Esophagus muscularis mucosa (tissue), 4 donors: ENCODE results near the gene TBC1D22A. TPM values are rescaled to one million over a fixed set of nuclear protein-coding genes. Genes with fewer than 3 reads are reported as not detected.

ENCODE experiments used
- DNase-seq: peaks from one replicate; pipeline ENCODE4 v3.0.0-alpha.2; 2017; ENCODE audit errors: extremely low spot score
- H3K27ac ChIP-seq, 4 donors: fragments of 200-600 bp; sonication (generic); replicated peaks in 1 of 4; 1 replicate in 3 of 4; 2 replicates in 1 of 4; pipeline ENCODE4 v1.5.1; 2016 to 2019; ENCODE audit warnings: mild to moderate bottlenecking in 1 of 4
- H3K27me3 ChIP-seq, 4 donors: fragments of 200-600 bp; sonication (generic); one replicate each; pipeline versions ENCODE4 v1.5.1 to v1.6.0; 2016 to 2019
- H3K36me3 ChIP-seq, 4 donors: fragments of 200-600 bp; sonication (generic); one replicate each; pipeline ENCODE4 v1.5.1; 2016 to 2019
- H3K4me1 ChIP-seq, 4 donors: fragments of 200-600 bp; sonication (generic); one replicate each; pipeline ENCODE4 v1.5.1; 2016 to 2019
- H3K4me3 ChIP-seq, 4 donors: fragments of 200-600 bp; sonication (generic); 1 replicate in 2 of 4; 2 replicates in 2 of 4; pipeline ENCODE4 v1.5.1; 2016 to 2019; ENCODE audit warnings: mild to moderate bottlenecking in 4 of 4, moderate library complexity in 1 of 4
- H3K9me3 ChIP-seq, 4 donors: fragments of 200-600 bp; sonication (generic); 1 replicate in 3 of 4; 2 replicates in 1 of 4; pipeline ENCODE4 v1.5.1; 2016 to 2019
- EP300 ChIP-seq: sonication (generic); formaldehyde crosslinking; IDR thresholded peaks from one replicate; pipeline ENCODE4 v1.6.1; 2017; ENCODE audit warnings: antibody characterized with exemption
- POLR2A ChIP-seq: fragments of 450-650 bp; IDR thresholded peaks from one replicate; pipeline ENCODE4 v1.6.1; 2017; ENCODE audit warnings: antibody characterized with exemption, moderate library complexity, mild to moderate bottlenecking, low read depth
- POLR2AphosphoS5 ChIP-seq, 2 donors: sonication (generic); formaldehyde crosslinking; IDR thresholded peaks; one replicate each; pipeline ENCODE4 v1.6.1; 2017; ENCODE audit warnings: antibody characterized with exemption in 2 of 2
- WGBS: methylation state at CpG from one replicate; pipeline ENCODE4 v1.1.5; 2018; 5-methylcytosine and 5-hydroxymethylcytosine counted together
- intact Hi-C: fragments of 100-400 bp; cut with DNase I; formaldehyde crosslinking; loops from one replicate; pipeline ENCODE4 v1.15.1; 2023
- total RNA-seq, 4 donors: library from RNA; depleted of rRNA; stranded (reverse); fragments of >200 nt; gene quantifications; one replicate each; pipeline versions ENCODE4 v1.1.0 to v1.2.1, GENCODE V29; 2016
- TF ChIP-seq, protein P1 (sequence below), 3 experiments: fragments of 200-600 bp in 2 of 3; fragments of 450-650 bp in 1 of 3; sonication (generic) in 2 of 3; IDR thresholded peaks; one replicate each; pipeline ENCODE4 v1.5.1; 2017 to 2019; ENCODE audit warnings: antibody characterized with exemption in 3 of 3, mild to moderate bottlenecking in 2 of 3, moderate library complexity in 1 of 3

The TBC1D22A gene
- total RNA-seq, 4 donors from 2014 or later: 15.2 to 20.7 (median 18.8) TPM

DNA sequence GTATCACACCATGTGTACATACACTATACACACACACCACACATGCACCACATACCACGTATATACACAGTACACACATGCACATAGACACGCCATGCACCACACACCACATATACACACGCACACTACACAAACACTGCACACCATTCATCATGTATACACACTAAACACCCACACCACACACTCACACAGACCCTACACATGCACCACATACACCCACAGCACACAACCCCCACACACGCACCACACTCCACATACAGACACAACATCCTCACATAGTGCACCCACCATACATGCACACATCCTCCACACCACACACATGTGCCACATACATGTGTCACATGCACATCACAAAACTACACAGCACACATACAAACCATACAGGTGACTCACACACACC is 397.1 kb downstream of the TBC1D22A start:
- Histone ChIP-seq H3K4me3 (no peak overlapping the region), H3K27me3 (no peaks in the 10 kb centered on the region), H3K4me1 (peaks cover 7 to 9% (median 8%) of the 10 kb centered on the region in 4 donors), H3K9me3 (no peaks in the 10 kb centered on the region), H3K36me3 (peaks cover 0 to 8% (median 0%) of the 10 kb centered on the region in 4 donors), H3K27ac (no peak overlapping the region)
- TF ChIP-seq EP300 (no peak), POLR2AphosphoS5 (IDR thresholded peaks at IDR 0.05) (no peak), POLR2A (no peak)
- TF ChIP-seq, protein P1, sequence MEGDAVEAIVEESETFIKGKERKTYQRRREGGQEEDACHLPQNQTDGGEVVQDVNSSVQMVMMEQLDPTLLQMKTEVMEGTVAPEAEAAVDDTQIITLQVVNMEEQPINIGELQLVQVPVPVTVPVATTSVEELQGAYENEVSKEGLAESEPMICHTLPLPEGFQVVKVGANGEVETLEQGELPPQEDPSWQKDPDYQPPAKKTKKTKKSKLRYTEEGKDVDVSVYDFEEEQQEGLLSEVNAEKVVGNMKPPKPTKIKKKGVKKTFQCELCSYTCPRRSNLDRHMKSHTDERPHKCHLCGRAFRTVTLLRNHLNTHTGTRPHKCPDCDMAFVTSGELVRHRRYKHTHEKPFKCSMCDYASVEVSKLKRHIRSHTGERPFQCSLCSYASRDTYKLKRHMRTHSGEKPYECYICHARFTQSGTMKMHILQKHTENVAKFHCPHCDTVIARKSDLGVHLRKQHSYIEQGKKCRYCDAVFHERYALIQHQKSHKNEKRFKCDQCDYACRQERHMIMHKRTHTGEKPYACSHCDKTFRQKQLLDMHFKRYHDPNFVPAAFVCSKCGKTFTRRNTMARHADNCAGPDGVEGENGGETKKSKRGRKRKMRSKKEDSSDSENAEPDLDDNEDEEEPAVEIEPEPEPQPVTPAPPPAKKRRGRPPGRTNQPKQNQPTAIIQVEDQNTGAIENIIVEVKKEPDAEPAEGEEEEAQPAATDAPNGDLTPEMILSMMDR (IDR thresholded peaks at IDR 0.05): no peak
- WGBS: 98% methylated on average over 4 of the region's 4 CpGs
- intact Hi-C loops: no loop called here
- DNase-seq: no peak

DNA sequence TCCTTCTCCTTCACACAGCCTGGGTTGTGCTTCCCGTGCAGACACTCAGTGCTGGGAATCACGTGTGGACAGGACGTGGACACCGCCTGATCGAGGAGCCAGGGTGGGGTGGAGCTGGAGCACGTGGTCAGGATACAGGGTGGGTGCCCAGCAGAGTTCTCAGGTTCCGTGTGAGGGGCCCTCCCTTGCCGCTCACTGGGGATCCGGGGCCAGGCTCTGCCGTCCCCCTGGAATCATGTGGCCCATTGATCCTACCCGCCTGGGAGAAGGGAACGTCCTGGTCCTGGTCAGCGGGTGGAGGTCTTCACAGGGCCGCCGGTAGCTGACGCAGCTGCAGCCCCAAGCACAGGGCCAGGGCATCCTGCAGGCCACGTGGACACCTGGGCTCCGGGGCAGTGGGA is 397.7 kb downstream of the TBC1D22A start:
- intact Hi-C loops: no loop called here
- TF ChIP-seq, protein P1 (IDR thresholded peaks at IDR 0.05): no peak
- no peak for TF ChIP-seq POLR2A
- Histone ChIP-seq H3K27ac (no peak overlapping the region), H3K9me3 (no peaks in the 10 kb centered on the region), H3K36me3 (peaks cover 0 to 8% (median 0%) of the 10 kb centered on the region in 4 donors), H3K27me3 (no peaks in the 10 kb centered on the region), H3K4me3 (no peak overlapping the region), H3K4me1 (peaks cover 2 to 4% (median 3%) of the 10 kb centered on the region in 4 donors)
- WGBS: 93% methylated on average over 3 of the region's 18 CpGs
- no peak for DNase-seq

DNA sequence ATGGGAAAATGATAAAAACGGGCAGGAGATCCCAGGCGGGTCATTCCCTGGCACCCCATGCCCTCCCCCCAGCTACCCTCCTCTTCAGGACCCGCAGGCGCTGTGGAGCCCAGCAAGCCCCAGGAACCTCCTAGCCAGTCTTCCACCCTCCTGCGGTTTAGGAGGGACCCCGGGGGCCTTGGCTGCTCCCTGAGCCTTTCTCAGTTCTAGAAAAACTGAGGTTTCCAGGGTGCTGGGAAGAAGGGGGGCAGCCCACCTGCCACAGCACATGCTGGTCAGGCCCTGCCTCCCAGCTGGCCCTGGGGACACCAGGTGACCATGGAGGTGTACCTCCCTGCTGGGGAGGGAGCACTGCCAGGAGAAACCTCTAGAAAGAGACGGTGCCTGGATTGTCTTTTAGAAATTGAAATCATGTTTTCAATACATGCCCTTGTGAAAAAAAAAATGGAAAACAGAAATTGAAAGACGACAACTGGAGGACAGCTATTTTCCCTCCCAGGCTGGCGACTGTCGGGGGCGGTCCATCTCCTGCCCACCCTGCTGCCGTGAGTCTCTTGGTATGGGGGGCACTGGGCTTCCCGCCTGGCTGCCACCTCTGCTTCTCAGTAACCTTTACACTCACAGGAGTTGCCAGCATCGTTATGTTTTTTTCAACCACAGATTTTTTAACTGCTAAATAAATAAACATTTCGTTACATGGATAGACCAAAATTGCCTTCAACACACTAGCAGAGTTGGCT is 398.5 kb downstream of the TBC1D22A start:
- TF ChIP-seq, protein P1 (IDR thresholded peaks at IDR 0.05): no peak
- TF ChIP-seq EP300: no peak
- TF ChIP-seq POLR2A: no peak
- no peak for TF ChIP-seq POLR2AphosphoS5 (IDR thresholded peaks at IDR 0.05)
- no peaks in the 10 kb centered on the region for H3K27me3 ChIP-seq
- H3K9me3 ChIP-seq: no peaks in the 10 kb centered on the region
- 77% methylated on average over 14 of the region's 15 CpGs for WGBS
- H3K27ac ChIP-seq: no peak overlapping the region
- peaks cover 0 to 3% (median 0%) of the 10 kb centered on the region in 4 donors for H3K4me1 ChIP-seq
- H3K4me3 ChIP-seq: no peak overlapping the region
- intact Hi-C loops: no loop called here
- no peak for DNase-seq
- H3K36me3 ChIP-seq: peaks cover 0 to 8% (median 0%) of the 10 kb centered on the region in 4 donors

DNA sequence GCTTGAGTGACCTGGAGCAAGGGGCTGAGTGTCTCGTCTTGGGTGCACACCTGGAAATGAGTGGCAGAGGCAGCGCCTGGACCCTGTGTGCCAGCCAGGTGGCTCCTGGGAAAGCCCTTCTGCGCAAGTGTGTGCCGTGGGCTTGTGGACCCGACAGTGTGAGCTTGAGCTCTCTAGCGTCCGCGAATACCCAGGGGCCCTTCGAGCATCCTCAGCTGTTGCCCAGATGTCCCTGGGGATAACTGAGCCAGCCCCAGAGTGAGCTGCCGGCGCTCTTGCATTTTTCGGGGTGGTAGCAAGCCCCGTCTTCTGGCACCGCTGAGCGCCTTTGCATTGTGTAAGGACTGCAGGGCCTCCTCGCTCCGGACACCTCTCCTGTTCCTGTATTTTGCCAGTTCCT is 399.2 kb downstream of the TBC1D22A start:
- no peak for DNase-seq
- TF ChIP-seq, protein P1 (IDR thresholded peaks at IDR 0.05): no peak
- no peak for TF ChIP-seq EP300
- TF ChIP-seq POLR2A: no peak
- no peak for TF ChIP-seq POLR2AphosphoS5 (IDR thresholded peaks at IDR 0.05)
- intact Hi-C loops: no loop called here
- Histone ChIP-seq H3K36me3 (peaks cover 0 to 8% (median 0%) of the 10 kb centered on the region in 4 donors), H3K27me3 (no peaks in the 10 kb centered on the region), H3K27ac (no peak overlapping the region), H3K4me3 (no peak overlapping the region), H3K9me3 (no peaks in the 10 kb centered on the region), H3K4me1 (peaks cover 0 to 3% (median 0%) of the 10 kb centered on the region in 4 donors)
- 83% methylated on average over 12 of the region's 17 CpGs for WGBS
